SKM-1 (cell line): Measurements from ENCODE around the gene COA8.

Experiments used
- DNase-seq: peaks from one replicate; lab custom pipeline; 2025; ENCODE audit not compliant: unreplicated experiment; lab: John Stamatoyannopoulos, UW

Gene COA8, protein sequence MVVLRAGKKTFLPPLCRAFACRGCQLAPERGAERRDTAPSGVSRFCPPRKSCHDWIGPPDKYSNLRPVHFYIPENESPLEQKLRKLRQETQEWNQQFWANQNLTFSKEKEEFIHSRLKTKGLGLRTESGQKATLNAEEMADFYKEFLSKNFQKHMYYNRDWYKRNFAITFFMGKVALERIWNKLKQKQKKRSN

DNA sequence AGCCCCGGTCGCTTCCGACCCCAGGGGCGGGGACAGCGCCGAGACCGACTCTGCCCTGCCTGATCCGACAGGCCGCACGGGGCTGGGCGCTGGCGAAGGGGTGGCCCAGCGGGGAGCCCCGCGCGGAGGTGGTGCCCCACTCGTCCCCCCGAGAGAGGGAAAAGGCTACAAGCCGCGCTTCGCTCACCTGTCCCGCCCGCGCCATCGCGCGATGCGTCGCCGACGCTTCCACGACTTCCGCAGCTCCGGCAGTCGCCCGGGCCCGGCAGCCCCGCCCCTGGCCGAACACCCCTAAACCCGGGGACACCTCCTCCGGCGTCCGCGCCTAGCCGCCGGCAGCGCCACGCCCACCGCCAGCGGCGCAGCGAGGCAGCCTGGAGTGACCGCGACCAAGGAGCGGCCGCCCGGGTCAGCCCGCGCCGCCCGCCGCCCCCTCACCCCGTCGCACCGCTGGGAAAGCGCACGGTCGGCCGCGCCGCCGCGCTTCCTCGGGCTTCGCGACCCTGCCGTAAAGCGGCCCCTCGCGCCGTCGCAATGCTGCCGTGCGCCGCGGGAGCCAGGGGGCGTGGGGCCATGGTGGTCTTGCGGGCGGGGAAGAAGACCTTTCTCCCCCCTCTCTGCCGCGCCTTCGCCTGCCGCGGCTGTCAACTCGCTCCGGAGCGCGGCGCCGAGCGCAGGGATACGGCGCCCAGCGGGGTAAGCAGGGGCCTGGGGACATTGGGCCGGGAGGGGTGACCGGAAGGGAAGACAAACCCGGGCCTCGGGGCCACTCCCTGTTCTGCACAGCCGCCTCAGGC is at the start of gene COA8, which contains the start of gene BAG5:
Gene COA8, plus strand, starts transcription at position 532 of the 797 bp plus-strand sequence. Its CDS starts 42 bp downstream, at position 574.
Gene BAG5, minus strand, starts transcription at position 229 of the 797 bp plus-strand sequence. CDS start 1,493 bp downstream, outside the sequence.
- DNase-seq, result peak; percentile 5

DNA sequence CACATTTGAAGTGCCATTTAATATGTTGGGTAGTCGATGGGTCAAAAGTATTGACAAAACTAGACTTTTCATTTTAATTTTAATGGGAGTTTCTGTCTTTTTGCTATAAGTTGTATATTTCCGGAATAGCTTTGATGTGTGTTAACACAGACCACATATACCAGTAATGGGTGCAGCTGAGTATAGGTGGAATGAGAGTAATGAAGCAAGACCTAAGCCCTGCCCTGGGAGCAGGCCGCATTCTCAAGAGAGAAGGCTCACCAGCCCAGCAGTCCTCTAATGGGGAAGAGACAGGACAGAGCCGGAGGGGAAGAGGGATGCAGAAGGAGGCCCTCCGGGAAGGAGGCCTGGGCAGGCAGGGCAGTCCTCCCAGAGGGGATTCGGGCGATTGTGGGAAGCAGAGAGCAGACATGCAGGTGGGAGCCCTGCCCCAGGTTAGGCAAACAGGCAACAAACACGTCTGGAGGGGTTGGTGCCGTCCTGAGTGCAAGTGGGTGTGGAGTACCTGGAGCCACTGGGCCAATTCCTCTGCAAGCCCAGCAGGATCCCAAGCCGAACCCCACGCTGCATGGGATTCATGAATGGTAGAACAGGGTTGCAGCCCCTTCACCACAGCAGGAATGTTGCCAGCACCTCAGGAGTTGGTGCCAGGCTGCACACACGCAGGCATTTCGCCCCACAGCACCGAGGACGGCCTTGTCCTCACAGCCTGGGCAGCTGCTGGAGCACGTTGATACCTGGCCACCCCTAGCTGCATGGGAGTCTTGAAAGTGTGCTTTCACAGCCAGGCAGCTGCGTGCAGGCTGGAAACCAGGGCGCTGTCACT is 48.0 kb upstream of the COA8 start:
- DNase-seq, result no peak

DNA sequence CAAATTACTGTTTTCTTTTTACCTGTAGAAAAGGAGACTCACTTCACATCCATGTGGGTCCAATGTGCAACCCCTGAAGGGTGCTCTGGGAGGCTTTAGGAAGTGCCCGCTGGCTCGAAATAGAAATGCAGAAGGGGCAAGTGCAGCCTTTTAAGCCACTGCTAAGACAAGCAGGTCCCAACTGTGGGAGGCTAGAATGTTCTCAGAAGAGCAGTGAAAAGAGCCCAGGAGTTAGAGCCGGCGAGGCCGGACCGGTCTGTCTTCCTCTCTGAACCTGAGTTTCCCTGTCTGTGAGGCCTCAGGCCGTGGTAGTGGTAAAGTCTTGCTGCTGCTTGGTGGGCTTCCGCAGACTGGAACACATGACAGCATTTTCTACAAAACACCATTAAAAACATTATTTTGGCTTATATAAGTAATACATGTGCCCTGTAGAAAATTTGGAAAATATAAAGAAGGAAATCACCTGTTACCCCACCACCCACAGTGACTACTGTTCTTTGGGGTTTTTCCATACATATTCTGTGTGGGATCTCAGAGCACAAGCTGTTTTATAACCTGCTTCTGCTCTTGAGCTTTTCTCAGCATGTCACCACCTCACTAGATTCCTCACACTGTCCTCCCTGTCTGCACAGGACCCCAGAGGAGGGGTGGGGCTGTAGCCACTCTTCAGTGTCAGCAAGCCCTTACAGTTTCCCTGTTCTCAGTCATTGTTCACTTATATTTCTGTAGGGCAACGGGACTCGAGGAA is 46.2 kb upstream of the COA8 start:
- no peak for DNase-seq

DNA sequence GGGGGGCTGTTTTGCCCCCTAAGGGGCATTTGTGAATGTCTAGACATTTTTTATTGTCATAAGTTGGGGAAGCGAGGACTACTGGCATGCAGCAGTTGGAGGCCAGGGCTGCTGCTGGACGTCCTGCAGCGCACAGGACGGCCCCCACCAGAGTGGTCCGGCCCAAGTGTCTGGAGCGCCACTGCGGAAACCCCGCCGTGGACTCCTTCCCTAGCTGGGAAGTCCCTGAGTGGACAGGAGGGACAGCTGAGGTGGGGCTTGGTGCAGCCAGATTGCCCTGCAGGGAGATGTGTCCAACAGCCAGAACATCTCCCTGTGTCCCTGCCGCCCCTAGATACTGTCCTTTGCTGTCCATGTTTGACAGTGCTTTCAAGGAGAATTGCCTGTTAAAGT is 45.6 kb upstream of the COA8 start:
- DNase-seq, result no peak

DNA sequence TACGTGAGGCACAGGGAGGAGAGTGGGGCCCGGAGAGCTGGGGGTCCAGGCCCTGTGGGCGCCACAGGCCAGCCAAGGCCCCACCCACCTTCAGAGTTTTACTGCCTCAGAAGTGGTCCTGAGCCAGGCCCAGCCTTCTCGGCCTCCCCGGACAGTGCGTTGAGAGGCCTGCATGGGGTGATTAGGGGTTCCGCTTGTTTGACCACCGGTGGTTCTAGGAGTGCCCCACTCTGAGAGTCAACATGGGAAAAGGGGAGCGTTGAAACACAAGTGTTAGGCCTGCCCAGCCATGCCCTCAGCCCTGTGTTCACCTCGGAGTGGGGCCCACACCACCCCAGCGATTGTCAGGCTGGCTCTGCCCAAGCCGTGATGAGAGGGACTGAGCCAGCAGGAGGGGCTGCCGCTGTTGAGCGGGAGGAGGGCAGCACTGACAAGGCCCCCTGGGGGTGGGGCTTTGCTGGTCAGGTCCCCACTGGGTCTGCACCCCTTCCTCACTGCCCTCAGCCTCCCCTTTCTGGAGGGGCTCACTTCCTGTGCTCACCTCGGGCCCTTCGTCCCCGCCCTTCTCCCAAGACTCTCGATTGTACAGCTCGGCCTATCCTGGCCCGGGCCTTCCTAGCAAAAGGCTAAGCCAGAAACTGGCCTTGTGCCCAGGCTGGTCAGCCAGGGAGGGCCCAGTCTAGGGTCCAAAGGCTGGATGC is 44.9 kb upstream of the COA8 start:
- no peak for DNase-seq

DNA sequence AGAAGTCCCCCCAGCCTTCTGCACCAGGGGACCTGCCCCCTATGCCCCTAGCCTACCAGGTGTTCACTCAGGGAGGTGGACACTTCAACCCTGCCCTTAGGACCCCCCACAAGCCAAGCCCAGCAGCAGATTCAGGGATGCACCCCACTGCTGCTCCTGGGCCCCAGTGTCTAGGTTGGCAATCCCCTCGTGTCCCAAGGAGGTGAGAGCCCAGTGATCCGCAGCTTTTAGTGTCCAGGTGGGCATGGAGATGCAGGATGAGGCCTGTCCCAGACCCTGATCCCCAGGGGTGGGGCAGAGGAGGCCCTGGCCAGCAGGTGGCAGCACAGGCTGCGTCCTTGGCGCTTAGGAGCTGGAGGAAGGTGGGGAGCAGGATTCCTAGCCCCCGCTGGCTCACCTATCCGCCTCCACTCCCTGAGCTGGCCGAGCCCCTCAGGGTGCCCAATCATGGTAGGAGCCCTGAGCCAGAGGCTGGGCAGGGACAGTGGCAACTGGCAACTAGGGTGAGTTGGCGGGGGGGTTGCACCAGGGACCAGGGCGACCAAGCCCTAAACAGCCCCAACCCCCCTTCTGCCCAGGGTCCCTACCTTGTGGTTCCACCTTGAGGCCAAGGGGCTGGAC is 44.2 kb upstream of the COA8 start:
- DNase-seq, result no peak

DNA sequence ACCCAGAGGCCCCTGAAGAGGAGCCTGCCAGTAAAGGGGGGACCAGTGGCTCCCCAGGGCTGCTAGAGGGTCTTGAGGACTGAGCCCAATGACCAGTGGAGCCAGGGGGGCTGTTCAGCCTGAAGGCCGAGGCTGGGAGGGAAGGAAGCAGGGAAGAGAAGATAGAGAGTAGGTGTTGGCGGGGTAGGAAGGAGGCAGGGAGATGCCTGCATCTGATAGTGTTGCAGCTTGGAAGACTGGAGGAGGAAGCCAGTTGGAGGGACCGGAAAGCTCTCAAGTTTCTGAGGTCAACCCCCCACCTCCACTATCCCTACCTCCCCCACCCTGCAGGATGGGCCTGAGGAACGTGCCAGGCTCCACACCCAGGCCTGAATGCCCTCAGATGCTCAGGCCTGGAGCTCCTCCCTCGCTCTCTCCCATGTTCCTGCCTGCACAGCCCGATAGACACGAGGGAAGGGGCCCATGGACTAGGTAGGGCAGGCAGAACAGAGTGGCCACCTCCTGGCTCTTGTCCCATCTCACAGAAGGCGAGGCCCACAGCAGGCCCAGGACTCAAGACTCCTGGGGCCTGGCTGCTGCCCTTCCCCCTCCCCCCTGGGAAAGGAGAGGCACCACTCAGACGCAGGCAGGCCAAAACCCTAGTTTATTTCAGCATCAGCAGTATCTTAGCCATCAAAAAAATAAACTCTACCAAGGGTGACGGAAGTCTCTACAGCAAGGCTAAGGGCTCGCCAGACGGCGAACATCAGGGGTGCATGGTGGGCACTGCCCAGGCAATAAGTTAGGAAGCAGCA is 43.5 kb upstream of the COA8 start:
- no peak for DNase-seq

DNA sequence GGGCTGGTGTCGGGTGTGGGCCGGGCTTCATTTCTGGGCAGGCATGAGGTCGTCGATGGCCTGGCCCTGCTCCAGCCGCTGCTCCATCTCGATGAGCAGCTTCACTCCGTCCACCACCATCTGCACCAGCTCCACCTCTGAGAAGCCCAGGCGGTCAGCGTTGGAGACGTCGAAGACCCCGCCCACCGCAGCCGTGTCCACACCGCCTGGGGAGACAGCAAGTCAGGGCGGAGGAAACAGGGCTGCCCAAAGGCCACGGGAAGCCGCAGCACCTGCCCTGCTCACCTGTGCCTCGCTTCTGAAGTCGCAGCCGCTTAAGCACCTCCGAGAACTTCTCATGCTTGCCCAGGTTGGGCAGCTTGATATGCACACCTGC is 42.9 kb upstream of the COA8 start:
- DNase-seq, result no peak

DNA sequence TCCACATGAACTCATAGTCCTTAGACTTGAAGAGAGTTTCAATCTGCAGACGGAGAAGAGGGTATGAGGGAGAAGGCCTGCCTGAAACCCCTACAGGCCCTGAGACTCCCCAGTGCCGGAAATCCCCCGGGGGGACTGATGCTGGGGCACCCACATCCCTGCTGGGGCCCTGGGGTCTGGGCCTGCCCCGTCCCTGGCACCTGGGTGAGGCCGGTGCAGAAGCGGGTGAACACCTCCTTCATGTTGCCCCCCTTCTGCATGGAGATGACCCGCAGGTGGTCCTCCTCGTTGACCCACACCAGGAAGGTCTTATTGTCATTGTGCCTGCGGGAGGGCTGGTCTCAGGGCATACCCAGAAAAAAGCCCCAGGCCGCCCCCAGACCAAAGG is 42.5 kb upstream of the COA8 start:
- no peak for DNase-seq

DNA sequence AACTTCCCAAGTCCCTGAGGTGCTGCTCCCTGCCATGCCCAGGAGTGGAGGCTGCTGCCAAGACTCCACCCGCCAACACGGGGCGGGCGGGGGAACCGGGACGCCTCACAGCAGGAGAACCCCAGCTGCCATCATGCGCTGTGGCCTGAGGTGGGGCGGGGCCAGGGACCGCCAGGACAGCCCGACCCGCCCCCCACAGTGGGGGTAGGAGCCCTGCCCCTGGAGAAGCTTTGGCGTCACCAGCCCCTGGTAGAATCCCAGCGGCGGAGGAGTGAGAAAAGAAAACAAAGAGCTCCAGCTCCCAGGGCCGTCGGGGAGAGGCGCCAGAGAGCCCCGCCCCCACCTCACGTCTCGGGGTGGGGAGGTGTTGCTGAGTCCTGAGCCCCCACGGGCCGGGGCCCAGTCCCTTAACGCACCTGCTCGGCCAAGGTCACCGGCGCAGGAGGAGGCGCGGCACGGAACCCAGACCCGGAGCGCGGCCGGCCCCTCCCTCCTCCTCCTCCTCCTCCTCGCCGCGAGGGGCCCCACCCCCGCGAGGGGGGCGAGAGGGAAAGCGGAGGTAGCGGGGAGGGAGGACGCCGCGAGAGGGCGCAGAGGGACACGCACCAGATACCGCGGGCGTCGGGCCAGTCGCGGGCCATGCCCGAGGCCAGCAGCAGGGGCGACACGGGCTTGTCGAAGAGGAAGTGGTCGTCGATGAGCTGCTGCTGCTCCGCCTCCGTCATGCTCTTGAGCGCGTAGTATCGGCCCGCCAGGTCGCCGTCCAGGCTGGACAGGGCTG is 41.9 kb upstream of the COA8 start:
- DNase-seq, result no peak

DNA sequence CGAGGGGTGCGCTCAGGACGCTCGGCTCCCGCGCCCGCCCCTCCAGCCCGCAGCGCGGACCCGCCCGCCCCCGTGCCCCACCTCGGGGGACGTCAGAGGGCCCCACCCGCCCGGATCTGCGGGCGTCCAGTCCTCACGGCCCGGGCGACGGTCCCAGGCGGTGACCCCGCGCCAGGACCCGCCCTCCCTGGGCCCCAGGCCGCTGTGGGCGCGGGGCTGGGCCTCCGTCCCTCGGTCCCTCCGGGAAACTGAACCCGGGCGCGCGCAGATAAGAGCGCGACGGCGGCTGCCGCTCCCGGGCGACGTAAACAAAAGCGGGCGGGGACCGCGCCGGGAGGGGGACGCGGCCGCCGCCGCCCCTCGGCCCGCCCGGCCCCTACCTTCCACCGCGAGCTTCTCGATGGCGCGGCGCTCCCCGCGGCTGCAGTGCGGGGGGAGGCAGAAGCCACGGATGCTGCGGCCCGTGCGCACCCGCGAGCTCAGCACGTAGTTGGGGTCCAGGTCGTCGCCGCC is 41.3 kb upstream of the COA8 start:
- DNase-seq, result no peak

DNA sequence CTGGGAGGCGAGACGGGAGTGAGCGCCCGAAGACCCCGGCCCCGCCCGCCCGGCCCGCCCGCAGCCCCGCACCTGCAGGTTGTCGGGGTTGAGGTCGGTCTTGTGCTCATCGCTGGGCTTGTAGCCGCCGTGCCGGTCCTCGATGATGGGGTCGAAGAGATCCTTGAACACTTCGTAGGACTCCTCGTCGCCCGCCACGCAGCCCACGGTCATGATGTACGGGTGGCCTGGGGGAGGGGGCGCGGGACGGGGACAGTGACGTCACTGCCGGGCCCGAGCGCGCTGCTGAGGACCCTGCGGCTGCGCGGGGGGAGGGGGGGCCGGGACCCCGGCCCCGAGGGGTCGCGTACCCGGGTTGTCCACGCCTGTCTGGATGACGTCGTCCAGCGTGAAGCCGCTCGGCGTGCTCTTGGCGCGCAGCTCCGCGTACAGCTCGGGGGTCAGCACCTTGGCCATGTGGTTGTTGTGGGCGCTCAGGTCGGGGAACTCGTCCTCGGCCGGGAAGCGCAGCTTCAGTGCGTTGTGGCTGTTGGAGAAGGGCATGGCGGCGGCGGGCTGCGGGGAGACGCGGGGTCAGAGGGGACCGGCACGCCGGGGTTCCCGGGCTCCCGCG is 40.7 kb upstream of the COA8 start:
- DNase-seq, result no peak

DNA sequence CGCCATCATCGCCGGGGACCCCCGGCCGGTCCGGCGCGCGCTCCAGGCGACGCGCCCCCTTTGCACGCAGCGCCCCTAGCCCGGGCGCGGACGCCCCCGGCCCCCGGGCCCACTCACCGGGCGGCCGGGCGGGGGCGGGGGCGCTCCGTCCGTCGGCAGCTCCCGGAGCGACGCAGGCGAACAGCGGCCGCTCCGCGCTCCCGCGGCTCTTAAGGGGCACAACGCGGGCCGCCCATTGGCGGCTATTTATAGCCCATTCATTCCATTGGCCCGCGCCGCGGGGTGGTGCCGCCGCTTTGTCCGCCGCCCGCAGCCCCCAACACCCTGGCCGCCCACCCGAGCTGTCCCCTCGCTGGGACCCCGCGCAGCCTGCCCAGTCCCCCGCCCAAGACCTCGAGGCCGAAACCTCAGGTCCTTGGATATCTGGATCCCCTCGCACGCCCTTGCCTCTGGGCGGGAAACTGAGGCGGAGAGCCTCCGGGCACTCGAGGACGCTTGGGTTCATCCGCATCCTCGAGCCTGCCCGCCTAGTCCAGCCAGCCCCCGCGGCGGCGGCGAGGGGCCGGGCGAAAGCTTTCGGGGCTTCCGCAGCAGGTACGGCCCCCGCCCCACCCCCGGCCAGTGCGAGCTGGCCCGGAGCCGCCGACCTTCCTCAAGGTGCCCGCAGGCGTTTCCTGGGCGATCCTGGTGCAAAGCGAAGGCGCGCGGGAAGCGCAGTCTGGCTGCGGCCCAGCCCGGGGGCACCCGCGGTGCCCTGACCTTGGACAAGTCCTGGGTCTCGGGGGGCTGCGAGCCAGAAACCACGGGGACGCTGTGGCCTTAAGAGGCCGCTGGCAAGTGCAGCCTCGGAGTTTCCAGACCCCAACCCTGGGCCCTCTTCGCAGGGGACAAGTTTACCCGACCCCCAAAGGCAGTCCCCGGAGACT is 39.8 kb upstream of the COA8 start, which contains the start of gene CKB:
Gene CKB, minus strand, starts transcription at position 182 of the 926 bp plus-strand sequence. CDS start 337 bp downstream, outside the sequence.
- no peak for DNase-seq

DNA sequence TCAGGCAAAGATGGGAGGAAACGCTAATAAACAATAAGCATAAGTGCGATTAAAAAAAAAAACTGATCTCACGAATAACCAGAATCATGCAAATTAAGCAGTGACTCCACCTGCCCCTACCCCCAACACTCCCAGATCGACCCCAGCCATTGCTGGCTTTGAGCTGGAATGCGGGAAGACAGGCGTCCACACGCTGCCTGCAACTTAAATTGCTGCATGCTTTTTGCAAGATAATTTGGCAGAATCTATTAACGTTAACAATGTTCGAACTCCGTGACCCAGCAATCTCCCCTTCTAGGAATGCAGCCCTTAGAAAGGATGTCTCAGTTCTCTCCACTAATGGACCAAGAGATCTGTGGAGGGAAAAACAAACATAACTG is 39.2 kb upstream of the COA8 start:
- DNase-seq, result no peak

DNA sequence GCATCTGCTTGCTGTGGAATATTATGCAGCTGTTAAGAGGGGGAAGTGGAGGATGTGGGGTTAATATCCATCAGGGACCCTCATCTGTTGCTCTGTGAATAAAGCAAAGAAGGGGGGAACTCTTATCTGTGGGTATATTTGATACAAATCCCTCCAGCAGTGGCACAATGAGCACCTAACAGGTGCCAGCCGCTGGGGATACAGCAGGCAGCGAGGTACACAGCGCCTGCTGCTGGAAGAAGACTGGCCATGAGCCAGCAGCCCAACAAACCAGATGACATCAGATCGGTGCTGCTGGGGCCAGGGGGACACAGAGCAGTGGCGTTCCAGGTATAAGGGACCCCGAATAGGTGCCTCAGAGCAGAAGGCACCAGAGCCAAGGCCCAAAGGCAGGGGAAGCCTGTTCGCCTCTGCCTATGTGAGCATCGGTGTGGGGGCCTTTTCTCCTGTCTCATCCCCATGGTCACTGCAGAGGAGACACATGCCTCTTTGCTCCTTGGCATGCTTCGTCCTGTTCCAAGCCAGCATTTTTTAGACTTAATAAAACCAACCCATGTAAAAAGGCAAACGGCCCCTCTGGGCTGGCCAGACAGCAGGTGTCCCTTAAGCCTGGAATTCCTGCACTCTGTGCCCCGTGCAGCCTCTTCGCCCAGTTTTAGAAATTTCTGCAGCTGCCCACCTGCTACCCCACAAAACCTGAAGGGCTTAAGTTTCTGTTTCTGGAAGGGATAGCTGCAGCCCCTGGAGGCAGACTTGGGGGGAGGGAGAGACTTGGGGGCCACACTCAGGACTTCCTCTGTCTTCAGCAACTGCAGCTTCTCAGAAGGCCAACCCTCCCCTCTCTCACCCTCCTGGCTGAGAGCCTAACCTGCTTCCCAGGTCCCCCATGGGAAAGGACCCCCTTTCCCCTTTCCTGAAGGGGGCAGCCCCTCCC is 38.5 kb upstream of the COA8 start:
- no peak for DNase-seq
